SK-N-SH treated with all-trans-retinoic acid at 6 μM for 48 hours (cell line): ENCODE data around the gene MYO19.

Experiments used
- ARNTL ChIP-seq: fragments of 450-650 bp; formaldehyde crosslinking; IDR thresholded peaks from 2 replicates; pipeline ENCODE4 v1.5.0; 2020; ENCODE audit warnings: low read depth, mild to moderate bottlenecking, moderate library complexity, borderline replicate concordance
- OSR1 ChIP-seq: fragments of 250-450 bp; sonication (Bioruptor Pico); IDR thresholded peaks from 2 replicates; pipeline ENCODE4 v1.8.0; 2022; ENCODE audit warnings: moderate library complexity, mild to moderate bottlenecking, inconsistent platforms
- RARB ChIP-seq: fragments of 250-450 bp; sonication (Bioruptor Pico); IDR thresholded peaks from 2 replicates; pipeline ENCODE4 v1.8.0; 2021; ENCODE audit warnings: mild to moderate bottlenecking, moderate library complexity
- SNAI2 ChIP-seq: fragments of 250-450 bp; sonication (Bioruptor Pico); IDR thresholded peaks from 2 replicates; pipeline ENCODE4 v1.5.0; 2020; ENCODE audit warnings: mild to moderate bottlenecking, moderate library complexity
- TCF4 ChIP-seq: fragments of 250-450 bp; sonication (Bioruptor Pico); IDR thresholded peaks from 2 replicates; pipeline ENCODE4 v1.8.0; 2021; ENCODE audit warnings: mild to moderate bottlenecking, moderate library complexity, borderline replicate concordance
- ZFP3 ChIP-seq: fragments of 250-450 bp; sonication (Bioruptor Pico); IDR thresholded peaks from 2 replicates; pipeline ENCODE4 v1.5.0; 2020; ENCODE audit warnings: mild to moderate bottlenecking, moderate library complexity
- TF ChIP-seq, protein P1 (sequence below): fragments of 250-450 bp; sonication (Bioruptor Pico); IDR thresholded peaks from 2 replicates; pipeline ENCODE4 v1.5.0; 2020; ENCODE audit warnings: mild to moderate bottlenecking, moderate library complexity

DNA sequence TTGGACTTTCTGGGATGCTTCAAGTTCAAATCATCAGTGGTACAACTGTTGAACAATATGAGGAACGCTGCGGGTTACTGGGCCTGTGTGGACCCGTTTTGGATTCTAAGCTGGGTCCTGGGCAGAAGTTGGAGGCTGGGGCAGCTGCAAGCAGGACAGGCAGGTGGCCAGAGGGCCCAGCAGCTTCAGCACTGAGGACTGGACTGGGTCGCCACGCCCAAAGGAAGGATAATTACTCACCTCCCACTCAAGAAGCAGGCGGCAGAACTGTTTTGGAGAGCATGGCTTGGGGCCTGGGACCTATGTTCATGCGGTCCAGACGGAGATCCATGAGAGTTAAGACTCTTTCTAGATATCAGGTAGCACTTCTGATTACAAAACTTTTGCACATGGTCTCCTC, 49.6 kb downstream of the MYO19 start:
- TF ChIP-seq TCF4 (no peak), ARNTL (CRISPR knock-in tag) (no peak), SNAI2 (CRISPR knock-in tag) (no peak), RARB (no peak), ZFP3 (no peak), OSR1 (CRISPR knock-in tag) (no peak)
- TF ChIP-seq, protein P1, sequence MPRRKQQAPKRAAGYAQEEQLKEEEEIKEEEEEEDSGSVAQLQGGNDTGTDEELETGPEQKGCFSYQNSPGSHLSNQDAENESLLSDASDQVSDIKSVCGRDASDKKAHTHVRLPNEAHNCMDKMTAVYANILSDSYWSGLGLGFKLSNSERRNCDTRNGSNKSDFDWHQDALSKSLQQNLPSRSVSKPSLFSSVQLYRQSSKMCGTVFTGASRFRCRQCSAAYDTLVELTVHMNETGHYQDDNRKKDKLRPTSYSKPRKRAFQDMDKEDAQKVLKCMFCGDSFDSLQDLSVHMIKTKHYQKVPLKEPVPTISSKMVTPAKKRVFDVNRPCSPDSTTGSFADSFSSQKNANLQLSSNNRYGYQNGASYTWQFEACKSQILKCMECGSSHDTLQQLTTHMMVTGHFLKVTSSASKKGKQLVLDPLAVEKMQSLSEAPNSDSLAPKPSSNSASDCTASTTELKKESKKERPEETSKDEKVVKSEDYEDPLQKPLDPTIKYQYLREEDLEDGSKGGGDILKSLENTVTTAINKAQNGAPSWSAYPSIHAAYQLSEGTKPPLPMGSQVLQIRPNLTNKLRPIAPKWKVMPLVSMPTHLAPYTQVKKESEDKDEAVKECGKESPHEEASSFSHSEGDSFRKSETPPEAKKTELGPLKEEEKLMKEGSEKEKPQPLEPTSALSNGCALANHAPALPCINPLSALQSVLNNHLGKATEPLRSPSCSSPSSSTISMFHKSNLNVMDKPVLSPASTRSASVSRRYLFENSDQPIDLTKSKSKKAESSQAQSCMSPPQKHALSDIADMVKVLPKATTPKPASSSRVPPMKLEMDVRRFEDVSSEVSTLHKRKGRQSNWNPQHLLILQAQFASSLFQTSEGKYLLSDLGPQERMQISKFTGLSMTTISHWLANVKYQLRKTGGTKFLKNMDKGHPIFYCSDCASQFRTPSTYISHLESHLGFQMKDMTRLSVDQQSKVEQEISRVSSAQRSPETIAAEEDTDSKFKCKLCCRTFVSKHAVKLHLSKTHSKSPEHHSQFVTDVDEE, result no peak
